ENCODE results near the gene USP8. TPM values are rescaled to one million over a fixed set of nuclear protein-coding genes. Genes with fewer than 3 reads are reported as not detected.
"Not testable (repeated sequence)": the region's sequence is repeated elsewhere in the genome, so short reads cannot be mapped to it uniquely, and the experiment has no call there.

Gene USP8
- total and polyA plus RNA-seq, 9 donors: 25.1 to 67.0 (median 42.4) TPM

DNA sequence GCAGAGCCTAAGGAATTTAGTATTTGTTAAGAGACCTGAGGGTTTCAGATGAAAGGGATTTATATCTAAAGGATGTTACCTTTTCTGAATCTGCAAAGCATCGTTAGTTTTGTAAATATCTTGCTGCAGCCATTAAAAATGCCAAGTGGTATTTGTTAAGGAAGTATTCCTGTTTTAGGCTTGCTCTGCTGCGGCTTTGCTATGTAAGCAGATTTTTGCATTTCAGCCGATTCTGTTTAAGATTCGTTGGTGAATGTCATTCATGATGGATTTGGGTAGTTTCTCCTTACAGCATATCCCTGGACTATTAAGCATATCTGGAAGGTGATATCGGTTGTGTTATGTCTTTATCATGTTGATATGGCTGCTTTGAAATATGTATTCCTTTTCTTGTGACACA lies 1.0 kb downstream of the USP8 start:
- peak overlapping the region; percentile 96 for H3K4me3 ChIP-seq
- intact Hi-C loops (cut with DNase I): no loop called here
- DNase-seq: no peak
- WGBS, 3 donors: 5 to 16% (median 9%) methylated on average over 5 of the region's 5 CpGs
- no peak overlapping the region for H3K27ac ChIP-seq
- H3K36me3 ChIP-seq: no peaks in the 10 kb centered on the region
- H3K4me1 ChIP-seq (ENCODE audit: insufficient read depth): peaks cover 9% of the 10 kb centered on the region
- H3K27me3 ChIP-seq: no peaks in the 10 kb centered on the region
- TF ChIP-seq, protein P1, sequence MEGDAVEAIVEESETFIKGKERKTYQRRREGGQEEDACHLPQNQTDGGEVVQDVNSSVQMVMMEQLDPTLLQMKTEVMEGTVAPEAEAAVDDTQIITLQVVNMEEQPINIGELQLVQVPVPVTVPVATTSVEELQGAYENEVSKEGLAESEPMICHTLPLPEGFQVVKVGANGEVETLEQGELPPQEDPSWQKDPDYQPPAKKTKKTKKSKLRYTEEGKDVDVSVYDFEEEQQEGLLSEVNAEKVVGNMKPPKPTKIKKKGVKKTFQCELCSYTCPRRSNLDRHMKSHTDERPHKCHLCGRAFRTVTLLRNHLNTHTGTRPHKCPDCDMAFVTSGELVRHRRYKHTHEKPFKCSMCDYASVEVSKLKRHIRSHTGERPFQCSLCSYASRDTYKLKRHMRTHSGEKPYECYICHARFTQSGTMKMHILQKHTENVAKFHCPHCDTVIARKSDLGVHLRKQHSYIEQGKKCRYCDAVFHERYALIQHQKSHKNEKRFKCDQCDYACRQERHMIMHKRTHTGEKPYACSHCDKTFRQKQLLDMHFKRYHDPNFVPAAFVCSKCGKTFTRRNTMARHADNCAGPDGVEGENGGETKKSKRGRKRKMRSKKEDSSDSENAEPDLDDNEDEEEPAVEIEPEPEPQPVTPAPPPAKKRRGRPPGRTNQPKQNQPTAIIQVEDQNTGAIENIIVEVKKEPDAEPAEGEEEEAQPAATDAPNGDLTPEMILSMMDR (IDR thresholded peaks at IDR 0.05): no peak
- no peak for TF ChIP-seq EP300 (IDR thresholded peaks at IDR 0.05)
- no peak for TF ChIP-seq POLR2A (IDR thresholded peaks at IDR 0.05)
- H3K9me3 ChIP-seq: no peaks in the 10 kb centered on the region

DNA sequence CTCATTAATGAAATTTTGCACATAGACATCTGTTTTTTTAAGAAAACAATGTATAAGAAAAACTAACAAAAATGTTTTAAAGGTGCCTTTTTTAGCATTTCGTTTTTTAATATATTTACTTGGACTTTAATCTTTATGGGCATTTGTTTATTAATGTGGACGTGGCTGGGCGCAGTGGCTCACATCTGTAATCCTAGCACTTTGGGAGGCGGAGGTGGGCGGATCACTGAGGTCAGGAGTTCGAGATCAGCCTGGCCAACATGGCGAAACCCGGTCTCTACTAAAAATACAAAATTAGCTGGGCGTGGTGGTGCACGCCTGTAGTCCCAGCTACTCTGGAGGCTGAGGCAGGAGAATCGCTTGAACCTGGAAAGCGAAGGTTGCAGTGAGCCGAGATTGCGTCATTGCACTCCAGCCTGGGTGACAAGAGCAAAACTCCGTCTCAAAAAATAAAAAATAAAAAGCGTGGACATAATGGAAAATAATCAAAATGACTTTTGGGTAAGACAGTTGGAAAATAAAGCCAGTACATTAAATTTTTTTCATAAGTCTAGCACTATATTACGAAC lies 1.6 kb downstream of the USP8 start:
- 84 to 88% (median 87%) methylated on average over 17 of the region's 17 CpGs for WGBS, 3 donors
- H3K27me3 ChIP-seq; H3K4me3 ChIP-seq; H3K27ac ChIP-seq; H3K36me3 ChIP-seq; H3K9me3 ChIP-seq; intact Hi-C loops (cut with DNase I); DNase-seq: not testable (repeated sequence)
- peaks cover 10% of the 10 kb centered on the region for H3K4me1 ChIP-seq (ENCODE audit: insufficient read depth)

DNA sequence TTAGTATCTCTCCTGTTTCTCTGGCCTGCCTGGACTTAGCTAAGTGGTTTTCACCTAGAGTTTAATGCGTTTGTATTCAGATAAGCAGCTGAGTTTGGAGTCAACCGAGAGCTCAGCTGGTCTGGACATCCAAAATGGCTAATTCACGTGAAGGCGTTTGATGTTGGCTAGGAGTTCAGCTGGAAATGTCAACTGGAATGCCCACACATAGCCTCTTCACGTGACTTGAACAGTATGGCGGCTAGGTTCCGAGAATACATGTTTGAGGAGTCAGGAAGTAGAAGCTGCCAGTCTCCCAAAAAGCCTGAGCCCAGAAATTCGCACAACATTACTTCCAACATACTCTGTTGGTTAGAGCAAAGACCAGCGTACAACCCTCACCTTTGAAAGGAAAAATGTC lies 2.2 kb downstream of the USP8 start:
- no peak for TF ChIP-seq EP300 (IDR thresholded peaks at IDR 0.05)
- TF ChIP-seq, protein P1 (IDR thresholded peaks at IDR 0.05): no peak
- TF ChIP-seq POLR2A (IDR thresholded peaks at IDR 0.05): no peak
- DNase-seq: no peak
- 88 to 92% (median 89%) methylated on average over 9 of the region's 9 CpGs for WGBS, 3 donors
- Histone ChIP-seq H3K4me1 (ENCODE audit: insufficient read depth) (peaks cover 11% of the 10 kb centered on the region), H3K27ac (no peak overlapping the region), H3K9me3 (no peaks in the 10 kb centered on the region), H3K27me3 (no peaks in the 10 kb centered on the region), H3K4me3 (no peak overlapping the region), H3K36me3 (no peaks in the 10 kb centered on the region)
- intact Hi-C loops (cut with DNase I): no loop called here

DNA sequence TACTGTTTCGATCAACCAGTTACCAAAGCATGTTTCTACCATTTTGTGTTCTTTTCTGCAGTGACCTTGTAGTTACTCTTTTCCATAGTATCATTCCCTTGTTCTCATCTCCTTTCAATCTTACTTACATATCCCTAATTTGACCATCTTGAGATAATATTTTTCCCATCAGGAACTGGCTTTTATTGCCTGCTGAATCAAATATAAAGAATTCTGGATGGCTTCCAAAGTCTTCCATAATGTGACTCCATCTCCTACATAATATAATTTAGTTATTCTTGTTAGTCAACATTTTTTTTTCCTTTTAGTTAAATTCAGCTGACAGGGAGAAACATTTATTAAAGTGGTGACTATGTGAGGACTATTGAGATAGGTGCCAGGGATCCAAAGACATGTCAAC lies 7.0 kb downstream of the USP8 start:
- Histone ChIP-seq H3K36me3 (no peaks in the 10 kb centered on the region), H3K4me3 (no peak overlapping the region), H3K4me1 (ENCODE audit: insufficient read depth) (peaks cover 5% of the 10 kb centered on the region), H3K27me3 (no peaks in the 10 kb centered on the region), H3K9me3 (no peaks in the 10 kb centered on the region), H3K27ac (no peak overlapping the region)
- WGBS, 3 donors: 89 to 96% (median 93%) methylated on average over 1 of the region's 1 CpG
- TF ChIP-seq, protein P1 (IDR thresholded peaks at IDR 0.05): no peak
- no peak for TF ChIP-seq POLR2A (IDR thresholded peaks at IDR 0.05)
- intact Hi-C loops (cut with DNase I): no loop called here
- DNase-seq: no peak

DNA sequence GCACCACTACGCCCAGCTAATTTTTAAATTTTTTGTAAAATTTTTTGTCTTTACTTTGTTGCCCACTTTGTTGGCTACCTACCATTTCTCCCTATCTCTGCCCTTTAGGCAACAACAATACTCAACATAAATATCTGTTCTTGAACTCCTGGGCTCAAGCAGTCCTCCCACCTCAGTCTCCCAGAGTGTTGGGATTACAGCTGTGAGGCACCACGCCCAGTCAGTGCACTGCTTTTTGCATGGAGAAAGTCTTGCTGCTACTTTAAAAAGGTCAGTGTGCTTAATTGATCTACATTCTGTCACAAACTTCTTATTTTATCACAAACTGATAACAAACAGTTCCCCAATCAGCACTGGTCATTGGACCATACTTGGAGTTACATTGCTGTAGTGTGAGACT lies 8.0 kb downstream of the USP8 start:
- no peaks in the 10 kb centered on the region for H3K36me3 ChIP-seq
- intact Hi-C loops (cut with DNase I): no loop called here
- no peaks in the 10 kb centered on the region for H3K27me3 ChIP-seq
- 84 to 89% (median 87%) methylated on average over 2 of the region's 2 CpGs for WGBS, 3 donors
- H3K4me1 ChIP-seq (ENCODE audit: insufficient read depth): peaks cover 5% of the 10 kb centered on the region
- H3K4me3 ChIP-seq: no peak overlapping the region
- TF ChIP-seq POLR2A (IDR thresholded peaks at IDR 0.05) (no peak), EP300 (IDR thresholded peaks at IDR 0.05) (no peak)
- TF ChIP-seq, protein P1 (IDR thresholded peaks at IDR 0.05): no peak
- no peaks in the 10 kb centered on the region for H3K9me3 ChIP-seq
- no peak for DNase-seq
- no peak overlapping the region for H3K27ac ChIP-seq

Measured in ovary (tissue), 9 donors.